Measurements from ENCODE around the gene NKIRAS1. TPM values are rescaled to one million over a fixed set of nuclear protein-coding genes. Genes with fewer than 3 reads are reported as not detected.

The NKIRAS1 gene
- total RNA-seq, 1 experiment from 2014 or later, result 7.7 TPM

DNA sequence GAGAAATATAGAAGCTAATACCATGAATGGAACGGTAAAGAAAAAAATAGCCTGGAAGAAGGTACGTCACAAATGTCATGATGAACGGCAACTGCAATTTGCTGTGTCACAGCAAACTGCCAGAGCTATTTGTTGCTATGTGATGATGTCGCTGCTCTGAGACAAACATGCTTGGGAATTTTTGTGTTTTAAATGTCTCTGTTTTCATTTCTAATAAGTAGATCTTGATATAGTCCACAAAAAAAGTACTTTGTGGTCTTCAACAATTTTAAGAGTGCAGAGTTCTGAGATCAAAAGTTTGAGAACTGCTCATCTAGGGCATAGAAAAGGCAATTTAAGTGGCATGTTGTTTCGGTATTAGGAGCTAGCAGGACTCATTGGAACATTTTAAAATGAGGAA is 24.0 kb upstream of the NKIRAS1 start:
- intact Hi-C loops (cut with micrococcal nuclease; ENCODE audit: unreplicated experiment), result no loop called here
- peaks cover 19% of the 10 kb centered on the region for H3K36me3 Mint-ChIP-seq (ENCODE audit: insufficient read depth, unreplicated experiment)
- H3K27me3 Mint-ChIP-seq (ENCODE audit: unreplicated experiment), result peaks cover 20% of the 10 kb centered on the region
- no peak overlapping the region for H3K27ac Mint-ChIP-seq (ENCODE audit: unreplicated experiment)
- TF ChIP-seq, protein P1, sequence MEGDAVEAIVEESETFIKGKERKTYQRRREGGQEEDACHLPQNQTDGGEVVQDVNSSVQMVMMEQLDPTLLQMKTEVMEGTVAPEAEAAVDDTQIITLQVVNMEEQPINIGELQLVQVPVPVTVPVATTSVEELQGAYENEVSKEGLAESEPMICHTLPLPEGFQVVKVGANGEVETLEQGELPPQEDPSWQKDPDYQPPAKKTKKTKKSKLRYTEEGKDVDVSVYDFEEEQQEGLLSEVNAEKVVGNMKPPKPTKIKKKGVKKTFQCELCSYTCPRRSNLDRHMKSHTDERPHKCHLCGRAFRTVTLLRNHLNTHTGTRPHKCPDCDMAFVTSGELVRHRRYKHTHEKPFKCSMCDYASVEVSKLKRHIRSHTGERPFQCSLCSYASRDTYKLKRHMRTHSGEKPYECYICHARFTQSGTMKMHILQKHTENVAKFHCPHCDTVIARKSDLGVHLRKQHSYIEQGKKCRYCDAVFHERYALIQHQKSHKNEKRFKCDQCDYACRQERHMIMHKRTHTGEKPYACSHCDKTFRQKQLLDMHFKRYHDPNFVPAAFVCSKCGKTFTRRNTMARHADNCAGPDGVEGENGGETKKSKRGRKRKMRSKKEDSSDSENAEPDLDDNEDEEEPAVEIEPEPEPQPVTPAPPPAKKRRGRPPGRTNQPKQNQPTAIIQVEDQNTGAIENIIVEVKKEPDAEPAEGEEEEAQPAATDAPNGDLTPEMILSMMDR (IDR thresholded peaks at IDR 0.05; ENCODE audit: unreplicated experiment), result no peak
- peaks cover 2% of the 10 kb centered on the region for H3K9me3 Mint-ChIP-seq (ENCODE audit: low read depth, unreplicated experiment)
- CTCF ChIA-PET, result no interaction called here
- no peak overlapping the region for H3K4me3 Mint-ChIP-seq (ENCODE audit: low read depth, unreplicated experiment)
- H3K4me1 Mint-ChIP-seq (ENCODE audit: low read depth, unreplicated experiment), result peaks cover 15% of the 10 kb centered on the region
- no TSS peak for BruUV-seq (replicated peaks)
- no peak for DNase-seq

DNA sequence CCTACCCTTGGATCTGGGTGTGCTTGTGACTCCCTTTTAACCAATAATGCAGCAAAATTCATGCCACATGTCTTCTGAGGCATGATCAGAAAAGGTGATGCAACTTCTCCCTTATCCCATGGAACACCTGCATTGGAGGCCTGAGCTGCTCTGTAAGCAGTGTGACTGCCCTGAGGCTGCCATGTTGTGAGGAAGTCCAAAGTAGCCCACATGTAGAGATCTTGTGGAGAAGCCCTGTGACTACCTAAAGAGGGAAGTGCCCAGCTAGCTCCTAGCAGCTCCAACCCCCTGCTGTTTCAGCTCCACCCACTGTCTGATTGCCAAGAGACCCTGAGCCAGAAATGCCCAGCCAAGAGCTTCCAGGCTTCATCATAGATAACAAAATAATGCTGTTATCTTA is 21.9 kb upstream of the NKIRAS1 start:
- TF ChIP-seq, protein P1 (IDR thresholded peaks at IDR 0.05; ENCODE audit: unreplicated experiment), result no peak
- Mint-ChIP-seq H3K27ac (ENCODE audit: unreplicated experiment) (no peak overlapping the region), H3K4me1 (ENCODE audit: low read depth, unreplicated experiment) (peaks cover 3% of the 10 kb centered on the region), H3K4me3 (ENCODE audit: low read depth, unreplicated experiment) (no peak overlapping the region), H3K9me3 (ENCODE audit: low read depth, unreplicated experiment) (peaks cover 2% of the 10 kb centered on the region), H3K36me3 (ENCODE audit: insufficient read depth, unreplicated experiment) (peaks cover under 1% of the 10 kb centered on the region), H3K27me3 (ENCODE audit: unreplicated experiment) (peaks cover 8% of the 10 kb centered on the region)
- DNase-seq, result no peak
- CTCF ChIA-PET, result no interaction called here
- no TSS peak for BruUV-seq (replicated peaks)
- intact Hi-C loops (cut with micrococcal nuclease; ENCODE audit: unreplicated experiment), result no loop called here

DNA sequence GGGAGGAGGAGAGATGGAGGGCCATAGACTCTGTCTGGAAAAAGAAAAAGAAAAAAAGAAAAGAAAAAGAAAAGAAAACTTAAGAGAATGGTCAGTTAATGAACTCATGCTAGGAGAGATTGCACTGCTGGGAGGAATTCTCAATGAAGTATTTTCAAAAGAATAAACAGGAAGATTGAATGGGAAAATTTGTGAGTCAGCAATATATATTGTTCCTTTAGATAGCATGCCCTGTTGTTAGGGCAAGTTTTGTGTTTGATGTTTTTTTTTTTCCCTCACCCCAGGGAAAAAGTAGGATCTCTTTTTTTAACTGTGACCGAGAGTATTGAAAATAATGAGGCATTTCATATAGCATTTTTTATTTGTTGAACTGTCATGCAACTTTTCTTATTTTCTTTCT is 20.5 kb upstream of the NKIRAS1 start:
- H3K4me1 Mint-ChIP-seq (ENCODE audit: low read depth, unreplicated experiment), result no peaks in the 10 kb centered on the region
- no peaks in the 10 kb centered on the region for H3K27me3 Mint-ChIP-seq (ENCODE audit: unreplicated experiment)
- DNase-seq, result no peak
- CTCF ChIA-PET, result interaction anchor here (0.6 kb wide), 1 partner anchor 1044 kb away, joined by 3 read pairs; no protein-coding TSS in a partner anchor
- H3K36me3 Mint-ChIP-seq (ENCODE audit: insufficient read depth, unreplicated experiment), result no peaks in the 10 kb centered on the region
- no peak overlapping the region for H3K27ac Mint-ChIP-seq (ENCODE audit: unreplicated experiment)
- no TSS peak for BruUV-seq (replicated peaks)
- no peak overlapping the region for H3K4me3 Mint-ChIP-seq (ENCODE audit: low read depth, unreplicated experiment)
- peaks cover 2% of the 10 kb centered on the region for H3K9me3 Mint-ChIP-seq (ENCODE audit: low read depth, unreplicated experiment)
- intact Hi-C loops (cut with micrococcal nuclease; ENCODE audit: unreplicated experiment), result no loop called here
- TF ChIP-seq, protein P1 (IDR thresholded peaks at IDR 0.05; ENCODE audit: unreplicated experiment), result no peak

DNA sequence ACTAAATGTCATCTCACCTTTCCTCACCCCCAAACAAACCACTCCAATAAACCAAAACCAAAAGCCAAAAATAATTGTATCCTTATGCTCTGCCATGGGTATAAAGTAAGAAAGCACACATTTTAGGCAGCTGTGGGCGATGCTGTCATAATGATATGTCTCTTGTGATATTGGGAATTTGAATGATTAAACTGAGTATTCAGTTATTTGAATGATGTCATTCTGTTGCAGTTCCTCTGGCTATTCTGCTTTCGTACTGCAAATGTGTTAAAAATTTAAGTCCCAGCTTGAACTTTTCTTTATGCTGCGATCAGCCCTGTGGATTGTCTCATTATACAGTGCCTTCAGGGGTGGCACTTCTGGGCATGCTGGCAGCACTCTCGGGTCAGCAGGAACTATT is 17.5 kb upstream of the NKIRAS1 start:
- no peaks in the 10 kb centered on the region for H3K36me3 Mint-ChIP-seq (ENCODE audit: insufficient read depth, unreplicated experiment)
- BruUV-seq (replicated peaks), result no TSS peak
- CTCF ChIA-PET, result no interaction called here
- no peak for DNase-seq
- TF ChIP-seq, protein P1 (IDR thresholded peaks at IDR 0.05; ENCODE audit: unreplicated experiment), result no peak
- H3K27me3 Mint-ChIP-seq (ENCODE audit: unreplicated experiment), result no peaks in the 10 kb centered on the region
- H3K27ac Mint-ChIP-seq (ENCODE audit: unreplicated experiment), result no peak overlapping the region
- H3K4me1 Mint-ChIP-seq (ENCODE audit: low read depth, unreplicated experiment), result no peaks in the 10 kb centered on the region
- no peak overlapping the region for H3K4me3 Mint-ChIP-seq (ENCODE audit: low read depth, unreplicated experiment)
- intact Hi-C loops (cut with micrococcal nuclease; ENCODE audit: unreplicated experiment), result no loop called here
- peaks cover 2% of the 10 kb centered on the region for H3K9me3 Mint-ChIP-seq (ENCODE audit: low read depth, unreplicated experiment)

Data from Calu3 (cell line).